ENCODE results near the gene TBC1D2. TPM values are rescaled to one million over a fixed set of nuclear protein-coding genes. Genes with fewer than 3 reads are reported as not detected.

TBC1D2 gene
- total and polyA plus RNA-seq, 2 of the 13 experiments (the other 11 are each of a cell fraction or from before 2014, with no cell fraction given): 2.0 to 2.8 TPM

- Histone ChIP-seq H3K9ac (ENCODE audit: insufficient read depth, low read depth, low read length) (no peak overlapping the region), H3K27me3 (ENCODE audit: control insufficient read depth in 1 of 2, insufficient read depth in 2 of 2, low read length in 2 of 2) (no peaks in the 10 kb centered on the region; a peak in 1 of 5 replicates), H3K79me2 (ENCODE audit: insufficient read depth, low read length) (no peaks in the 10 kb centered on the region), H4K20me1 (ENCODE audit: insufficient read depth, low read length) (no peaks in the 10 kb centered on the region), H3K4me3 (replicated peaks in 1 of 3; ENCODE audit: insufficient read depth in 1 of 3, low read depth in 2 of 3, low read length in 3 of 3) (no peak overlapping the region), H2AFZ (ENCODE audit: low read length) (no peak overlapping the region), H3K4me1 (ENCODE audit: insufficient read depth, low read length) (peaks cover 14% of the 10 kb centered on the region), H3K9me3 (ENCODE audit: low read length) (no peaks in the 10 kb centered on the region), H3K27ac (ENCODE audit: extremely low read length, insufficient read depth, low read length) (no peak overlapping the region), H3K36me3 (replicated peaks in 1 of 2; ENCODE audit: control insufficient read depth in 1 of 2, insufficient read depth in 2 of 2, low read length in 2 of 2) (no peaks in the 10 kb centered on the region; a peak in 1 of 5 replicates), H3K4me2 (ENCODE audit: low read depth, low read length) (no peak overlapping the region)
- ATAC-seq (no peak), FAIRE-seq (no peak), DNase-seq (ENCODE audit: low spot score) (no peak)
- POLR2A ChIA-PET: no interaction called here
- intact Hi-C loops (cut with micrococcal nuclease; ENCODE audit: unreplicated experiment): no loop called here
- TF ChIP-seq ZNF224 (CRISPR knock-in tag; IDR thresholded peaks at IDR 0.05) (no peak), ZNF883 (CRISPR knock-in tag; IDR thresholded peaks at IDR 0.05; ENCODE audit: not compliant biosample characterization) (no peak), THYN1 (CRISPR knock-in tag; IDR thresholded peaks at IDR 0.05; ENCODE audit: borderline replicate concordance, low read depth) (no peak), DDIT3 (CRISPR knock-in tag; IDR thresholded peaks at IDR 0.05) (no peak), DR1 (CRISPR knock-in tag; IDR thresholded peaks at IDR 0.05) (no peak), PTBP1 (IDR thresholded peaks at IDR 0.05; ENCODE audit: low read depth, low read length, poor library complexity, severe bottlenecking) (no peak), ZSCAN29 (CRISPR knock-in tag; conservative IDR thresholded peaks at IDR 0.05) (no peak), TERF1 (CRISPR knock-in tag; IDR thresholded peaks at IDR 0.05) (no peak), THAP11 (CRISPR knock-in tag; IDR thresholded peaks at IDR 0.05) (no peak), BRD4 (CRISPR knock-in tag; IDR thresholded peaks at IDR 0.05) (no peak), KLF9 (CRISPR knock-in tag; IDR thresholded peaks at IDR 0.05; ENCODE audit: low read depth) (no peak), POLR2A (IDR thresholded peaks at IDR 0.05; ENCODE audit: insufficient read depth in 1 of 2, low read depth in 2 of 2, low read length in 2 of 2) (no peak), ZNF607 (CRISPR knock-in tag; IDR thresholded peaks at IDR 0.05; ENCODE audit: borderline replicate concordance) (no peak), BATF2 (CRISPR knock-in tag; IDR thresholded peaks at IDR 0.05) (no peak), TAF15 (IDR thresholded peaks at IDR 0.05; ENCODE audit: low read depth, low read length, poor library complexity, severe bottlenecking) (no peak), NCOA1 (CRISPR knock-in tag; IDR thresholded peaks at IDR 0.05) (no peak), TAF1 (CRISPR knock-in tag; IDR thresholded peaks at IDR 0.05) (no peak), HOXA3 (CRISPR knock-in tag; IDR thresholded peaks at IDR 0.05) (no peak), ARNT2 (CRISPR knock-in tag; IDR thresholded peaks at IDR 0.05; ENCODE audit: low read depth) (no peak), POLR2G (IDR thresholded peaks at IDR 0.05; ENCODE audit: low read depth, low read length) (no peak)
- CTCF ChIA-PET (ENCODE audit: low intra/inter-chr PET ratio, low total read pairs): no interaction called here
- 96% methylated on average over 9 of the region's 9 CpGs for WGBS (ENCODE audit: low lambda C conversion rate)
- in situ Hi-C loops (cut with HindIII; ENCODE audit: extremely low pct_ligation_motif_present, low pct_unique_long_range_greater_than_20kb): no loop called here
- BruUV-seq (replicated peaks): no TSS peak
Observed at GRCh38 chr9:98251551-98251950, 3.9 kb downstream of the TBC1D2 start.

Data from HepG2 (cell line).